WERI-Rb-1 (cell line): ENCODE data around the gene ATP13A3.

ENCODE experiments used
- DNase-seq: peaks from one replicate; pipeline ENCODE4 v3.0.0-alpha.2; 2020
- H3K27ac ChIP-seq: fragments of 250-450 bp; sonication (Bioruptor Pico); 2 replicates; pipeline ENCODE4 v1.5.1; 2020; ENCODE audit warnings: mild to moderate bottlenecking, moderate library complexity
- H3K27me3 ChIP-seq: fragments of 250-450 bp; sonication (Bioruptor Pico); 2 replicates; pipeline ENCODE4 v1.5.1; 2021; ENCODE audit warnings: mild to moderate bottlenecking, low read depth, moderate library complexity; ENCODE audit not compliant: insufficient read depth, severe bottlenecking
- H3K36me3 ChIP-seq: fragments of 250-450 bp; sonication (Bioruptor Pico); 2 replicates; pipeline ENCODE4 v1.5.1; 2020; ENCODE audit warnings: mild to moderate bottlenecking, moderate library complexity
- H3K4me3 ChIP-seq: 2 replicates; pipeline ENCODE4 v1.5.1; 2011; ENCODE audit warnings: low read depth, mild to moderate bottlenecking, control low read depth, low read length
- H3K9me3 ChIP-seq: fragments of 250-450 bp; sonication (Bioruptor Pico); 2 replicates; pipeline ENCODE4 v1.5.1; 2021; ENCODE audit warnings: mild to moderate bottlenecking, moderate library complexity; ENCODE audit not compliant: severe bottlenecking
- TF ChIP-seq, protein P1 (sequence below): IDR thresholded peaks from 2 replicates; pipeline ENCODE4 v1.5.1; 2011; ENCODE audit warnings: low read depth, mild to moderate bottlenecking, control low read depth, inconsistent platforms, low read length

Gene ATP13A3

DNA sequence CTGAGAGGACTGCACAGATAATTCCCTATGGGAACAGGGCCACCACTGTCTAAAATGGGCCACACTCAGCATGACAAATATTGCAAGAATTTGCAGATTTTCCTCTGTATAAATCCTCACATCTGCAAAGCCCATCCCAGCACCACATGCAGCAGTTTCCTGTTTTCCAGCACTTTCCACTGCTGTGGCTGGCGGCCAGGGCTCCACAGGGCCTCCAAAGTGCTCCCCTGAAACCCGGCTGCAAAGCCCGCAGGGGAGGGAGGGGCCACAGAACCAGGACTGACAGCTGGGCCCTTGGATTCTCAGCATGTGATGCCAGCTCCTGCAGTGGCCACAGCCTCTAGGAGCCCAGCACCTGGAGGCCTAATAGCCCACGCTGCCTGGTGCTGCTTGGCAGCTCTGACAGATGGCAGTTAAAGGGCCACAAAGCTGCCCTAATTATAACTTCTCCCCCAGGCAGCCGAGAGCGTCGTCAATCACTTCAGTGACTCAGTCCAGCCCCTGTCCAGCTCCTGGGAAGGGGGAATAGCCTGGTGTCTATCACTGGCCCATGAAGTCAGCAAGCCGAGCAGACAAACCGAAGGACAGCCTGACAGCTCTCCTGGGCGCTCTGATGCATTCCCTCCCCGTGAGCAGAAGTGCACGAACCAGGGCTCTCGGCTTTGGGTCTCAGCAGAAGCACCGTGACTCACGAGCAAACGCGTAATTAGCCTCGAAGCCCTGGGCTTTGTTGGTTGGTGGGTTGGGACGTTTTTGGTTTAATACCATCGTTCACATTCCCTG is 122.0 kb downstream of the ATP13A3 start:
- Histone ChIP-seq H3K27ac (no peak overlapping the region), H3K4me3 (no peak overlapping the region), H3K9me3 (no peaks in the 10 kb centered on the region), H3K27me3 (no peaks in the 10 kb centered on the region), H3K36me3 (no peaks in the 10 kb centered on the region)
- TF ChIP-seq, protein P1, sequence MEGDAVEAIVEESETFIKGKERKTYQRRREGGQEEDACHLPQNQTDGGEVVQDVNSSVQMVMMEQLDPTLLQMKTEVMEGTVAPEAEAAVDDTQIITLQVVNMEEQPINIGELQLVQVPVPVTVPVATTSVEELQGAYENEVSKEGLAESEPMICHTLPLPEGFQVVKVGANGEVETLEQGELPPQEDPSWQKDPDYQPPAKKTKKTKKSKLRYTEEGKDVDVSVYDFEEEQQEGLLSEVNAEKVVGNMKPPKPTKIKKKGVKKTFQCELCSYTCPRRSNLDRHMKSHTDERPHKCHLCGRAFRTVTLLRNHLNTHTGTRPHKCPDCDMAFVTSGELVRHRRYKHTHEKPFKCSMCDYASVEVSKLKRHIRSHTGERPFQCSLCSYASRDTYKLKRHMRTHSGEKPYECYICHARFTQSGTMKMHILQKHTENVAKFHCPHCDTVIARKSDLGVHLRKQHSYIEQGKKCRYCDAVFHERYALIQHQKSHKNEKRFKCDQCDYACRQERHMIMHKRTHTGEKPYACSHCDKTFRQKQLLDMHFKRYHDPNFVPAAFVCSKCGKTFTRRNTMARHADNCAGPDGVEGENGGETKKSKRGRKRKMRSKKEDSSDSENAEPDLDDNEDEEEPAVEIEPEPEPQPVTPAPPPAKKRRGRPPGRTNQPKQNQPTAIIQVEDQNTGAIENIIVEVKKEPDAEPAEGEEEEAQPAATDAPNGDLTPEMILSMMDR: no peak
- DNase-seq: peak; percentile 36

DNA sequence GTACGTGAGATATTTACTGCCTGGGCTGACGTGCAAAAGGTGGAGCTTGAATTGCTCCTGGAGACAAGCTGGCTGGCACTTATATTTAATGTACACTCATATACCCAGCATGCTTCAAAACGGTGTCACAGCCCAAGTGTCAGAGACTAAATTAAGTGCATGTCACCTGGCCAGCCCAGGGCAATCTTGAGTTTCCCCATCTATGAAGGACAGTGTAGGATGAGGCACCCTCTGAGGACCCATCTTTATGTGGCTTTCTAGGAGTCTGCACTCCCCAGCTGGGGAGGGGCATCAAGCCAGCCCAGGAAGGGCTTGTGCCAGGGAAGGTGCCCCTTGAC is 122.5 kb downstream of the ATP13A3 start:
- no peaks in the 10 kb centered on the region for H3K27me3 ChIP-seq
- H3K4me3 ChIP-seq: no peak overlapping the region
- TF ChIP-seq, protein P1: no peak
- H3K27ac ChIP-seq: no peak overlapping the region
- no peaks in the 10 kb centered on the region for H3K9me3 ChIP-seq
- DNase-seq: no peak
- H3K36me3 ChIP-seq: no peaks in the 10 kb centered on the region

DNA sequence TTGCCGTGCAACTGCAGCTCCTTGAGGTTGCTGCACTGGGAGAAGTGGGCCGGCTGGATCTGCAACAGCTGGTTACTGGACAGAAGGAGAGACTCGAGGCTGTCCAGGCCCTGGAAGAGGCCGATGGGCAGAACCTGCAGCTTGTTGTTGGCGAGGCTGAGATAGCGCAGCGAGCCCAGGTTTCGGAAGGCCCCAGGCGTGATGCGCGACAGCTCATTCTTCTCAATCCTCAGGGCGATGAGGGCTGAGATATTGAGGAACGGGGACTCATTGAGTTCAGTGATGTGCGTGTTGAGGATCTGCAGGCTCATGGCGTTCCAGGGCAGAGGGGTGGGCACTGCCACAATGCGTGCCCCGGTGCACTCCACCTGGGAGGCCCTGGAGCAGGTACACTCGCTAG is 126.2 kb downstream of the ATP13A3 start:
- Histone ChIP-seq H3K4me3 (no peak overlapping the region), H3K27ac (no peak overlapping the region), H3K9me3 (no peaks in the 10 kb centered on the region), H3K36me3 (no peaks in the 10 kb centered on the region), H3K27me3 (no peaks in the 10 kb centered on the region)
- DNase-seq: no peak
- TF ChIP-seq, protein P1: no peak

DNA sequence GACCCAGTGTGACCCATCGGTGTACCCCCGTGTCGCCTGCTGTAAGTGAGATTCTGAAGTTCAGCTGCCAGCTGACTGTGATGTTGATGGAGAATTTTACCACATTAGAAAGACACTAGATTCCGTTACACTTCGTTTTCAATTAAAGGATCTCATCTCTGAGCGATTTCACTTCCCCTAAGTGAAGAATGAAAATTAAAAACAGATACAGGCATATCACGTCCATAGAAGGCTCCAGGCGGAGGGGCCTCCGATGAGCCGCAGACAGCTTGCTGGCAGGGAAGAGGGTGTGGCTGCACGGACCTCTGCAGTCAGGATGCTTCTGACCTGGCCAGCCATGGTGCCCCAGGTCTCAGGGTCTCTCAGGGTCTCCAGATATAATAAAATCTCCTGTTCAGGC is 129.1 kb downstream of the ATP13A3 start:
- Histone ChIP-seq H3K27ac (no peak overlapping the region), H3K9me3 (no peaks in the 10 kb centered on the region), H3K4me3 (no peak overlapping the region), H3K36me3 (no peaks in the 10 kb centered on the region), H3K27me3 (no peaks in the 10 kb centered on the region)
- TF ChIP-seq, protein P1: no peak
- no peak for DNase-seq

DNA sequence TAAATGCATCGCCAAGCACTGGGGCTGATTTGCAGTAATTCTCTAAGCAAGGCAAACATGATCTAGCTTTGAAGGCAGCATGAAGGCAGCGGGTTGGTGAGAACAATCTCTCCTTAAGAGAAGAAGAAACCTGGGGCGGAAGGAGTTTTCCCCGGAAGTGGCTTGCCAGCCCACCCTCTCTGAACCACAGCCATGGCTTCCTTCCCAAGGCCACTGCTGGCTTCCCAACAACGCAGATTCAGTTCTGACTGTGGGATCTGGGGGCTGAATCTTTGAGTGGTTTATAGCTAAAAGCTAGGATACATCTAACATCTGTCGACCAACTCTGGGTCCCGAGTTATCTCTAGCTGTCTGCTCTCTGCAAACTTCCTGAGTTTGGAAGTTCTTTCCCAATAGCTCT is 131.4 kb downstream of the ATP13A3 start:
- Histone ChIP-seq H3K27me3 (no peaks in the 10 kb centered on the region), H3K27ac (no peak overlapping the region), H3K9me3 (no peaks in the 10 kb centered on the region), H3K4me3 (no peak overlapping the region), H3K36me3 (no peaks in the 10 kb centered on the region)
- TF ChIP-seq, protein P1: no peak
- no peak for DNase-seq

DNA sequence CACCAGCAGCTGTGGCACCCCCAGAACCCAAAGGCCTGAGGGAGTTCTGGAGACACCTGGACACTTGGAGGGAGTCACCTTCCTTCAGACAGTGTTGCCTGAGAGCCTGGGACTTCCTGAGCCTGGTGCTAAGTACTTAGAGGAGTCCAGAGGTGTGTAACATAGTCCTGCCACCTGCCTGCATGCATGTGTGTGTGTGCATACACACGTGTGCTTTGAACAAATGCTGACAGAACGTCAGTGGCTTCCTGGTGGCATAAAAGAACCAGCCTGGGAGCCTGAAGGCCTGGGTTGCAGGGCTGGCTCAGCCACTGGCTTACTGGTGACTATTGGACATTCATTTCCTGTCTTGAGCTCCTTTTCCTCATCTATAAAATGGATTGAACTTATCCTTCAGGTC is 132.5 kb downstream of the ATP13A3 start:
- H3K36me3 ChIP-seq: no peaks in the 10 kb centered on the region
- H3K27me3 ChIP-seq: no peaks in the 10 kb centered on the region
- H3K27ac ChIP-seq: no peak overlapping the region
- DNase-seq: no peak
- no peaks in the 10 kb centered on the region for H3K9me3 ChIP-seq
- H3K4me3 ChIP-seq: no peak overlapping the region
- TF ChIP-seq, protein P1: no peak
